ENCODE results near the gene ZNF561. TPM values are rescaled to one million over a fixed set of nuclear protein-coding genes. Genes with fewer than 3 reads are reported as not detected.

ZNF561 gene
- total and polyA plus RNA-seq, 2 donors (not counting 3 experiments of a cell fraction or from before 2014, with no cell fraction given): 22.8 to 44.9 TPM

- Histone ChIP-seq H3K9me3 (replicated peaks; ENCODE audit: control insufficient read depth, insufficient read depth, low read length) (no peaks in the 10 kb centered on the region), H3K27me3 (ENCODE audit: control insufficient read depth in 2 of 2, insufficient read depth in 2 of 2, low read length in 2 of 2) (no peaks in the 10 kb centered on the region), H3K4me3 (replicated peaks in 1 of 3; ENCODE audit: insufficient read depth in 1 of 3, low read depth in 1 of 3, low read length in 3 of 3) (peak overlapping the region; percentile 27 to 76 (median 57)), H3K9me1 (replicated peaks; ENCODE audit: control insufficient read depth, extremely low read depth, insufficient read depth, low read length) (no peaks in the 10 kb centered on the region), H3K27ac (ENCODE audit: insufficient read depth, low read depth, low read length) (peak overlapping the region; percentile 93), H3K9ac (replicated peaks; ENCODE audit: extremely low read depth, insufficient read depth, low read length) (peak overlapping the region; percentile 93), H3K4me2 (ENCODE audit: insufficient read depth, low read length) (peak overlapping the region; percentile 83), H3K4me1 (ENCODE audit: control insufficient read depth, extremely low read depth, insufficient read depth, low read length) (peaks cover 10% of the 10 kb centered on the region), H3K36me3 (ENCODE audit: control insufficient read depth in 2 of 2, extremely low read depth in 1 of 2, insufficient read depth in 2 of 2, low read length in 2 of 2) (peaks cover 2 to 23% of the 10 kb centered on the region in 2 experiments), H4K20me1 (replicated peaks; ENCODE audit: control insufficient read depth, extremely low read depth, insufficient read depth, low read length) (no peaks in the 10 kb centered on the region), H2AFZ (ENCODE audit: low read depth, low read length) (peak overlapping the region; percentile 59), H3K79me2 (ENCODE audit: control insufficient read depth, insufficient read depth, low read length) (peaks cover 11% of the 10 kb centered on the region)
- intact Hi-C loops (cut with micrococcal nuclease) (loop anchor here (1.0 to 5.0 kb wide), 9 partner anchors 38 to 492 kb away; partner anchors contain the start of genes FBXL12, ZNF121, ZNF562 and ZNF846), dilution Hi-C loops (cut with MboI; ENCODE audit: extremely low pct_ligation_motif_present, low sequenced_read_pairs) (loop anchor here (10.0 kb wide), 1 partner anchor 174 kb away; no protein-coding TSS in a partner anchor)
- DNase-seq (ENCODE audit: low read depth, low spot score): no peak
- BruUV-seq (replicated peaks): no TSS peak
- CTCF ChIA-PET: interaction anchor here (1.5 kb wide), 1 partner anchor 34 kb away, joined by 3 read pairs; no protein-coding TSS in a partner anchor
- POLR2A ChIA-PET: no interaction called here
- no peak for FAIRE-seq
- TF ChIP-seq FOS (IDR thresholded peaks at IDR 0.05; ENCODE audit: borderline replicate concordance, insufficient read depth, low read length) (no peak), CTCF (IDR thresholded peaks at IDR 0.05; ENCODE audit: extremely low read depth in 1 of 2, insufficient read depth in 1 of 2, low read depth in 1 of 2, low read length in 2 of 2) (no peak), POLR2A (IDR thresholded peaks at IDR 0.05; ENCODE audit: low read depth, low read length) (no peak), EZH2 (IDR thresholded peaks at IDR 0.05; ENCODE audit: borderline replicate concordance, low read depth, low read length, severe bottlenecking) (no peak), MYC (IDR thresholded peaks at IDR 0.05; ENCODE audit: low read depth, low read length) (no peak), JUN (IDR thresholded peaks at IDR 0.05; ENCODE audit: borderline replicate concordance, insufficient read depth, insufficient read length, low read depth) (no peak), GATA2 (IDR thresholded peaks at IDR 0.05; ENCODE audit: insufficient read depth, insufficient read length, low read depth, low read length) (no peak), MAX (IDR thresholded peaks at IDR 0.05; ENCODE audit: insufficient read depth, insufficient read length) (no peak), POLR2AphosphoS5 (IDR thresholded peaks at IDR 0.05; ENCODE audit: insufficient read depth, low read depth, low read length) (no peak)
These were observed 233 bp downstream of the ZNF561 start for GRCh38 chr19:9620842-9621155.

All from endothelial cell of umbilical vein (primary cell).